Hepatocyte (in vitro differentiated cells): Measurements from ENCODE around the gene ANO4. TPM values are rescaled to one million over a fixed set of nuclear protein-coding genes. Genes with fewer than 3 reads are reported as not detected.
"Not testable (repeated sequence)": the region's sequence is repeated elsewhere in the genome, so short reads cannot be mapped to it uniquely, and the experiment has no call there.

Experiments
- DNase-seq: peaks from one replicate; pipeline ENCODE4 v3.0.0-alpha.2; 2016; ENCODE audit warnings: low spot score
- H2AFZ ChIP-seq: fragments of 200-600 bp; sonication (generic); 2 replicates; pipeline ENCODE4 v1.6.0; 2016; ENCODE audit warnings: antibody characterized with exemption, mild to moderate bottlenecking
- H3K27ac ChIP-seq: fragments of 200-600 bp; sonication (generic); 2 replicates; pipeline ENCODE4 v1.5.1; 2016; ENCODE audit warnings: mild to moderate bottlenecking
- H3K27me3 ChIP-seq: fragments of 200-600 bp; sonication (generic); 2 replicates; pipeline ENCODE4 v1.6.1; 2016
- H3K36me3 ChIP-seq: fragments of 200-600 bp; sonication (generic); replicated peaks from 2 replicates; pipeline ENCODE4 v1.5.1; 2016; ENCODE audit warnings: low read depth; ENCODE audit not compliant: insufficient read depth
- H3K4me1 ChIP-seq: fragments of 200-600 bp; sonication (generic); 2 replicates; pipeline ENCODE4 v1.5.1; 2016; ENCODE audit warnings: mild to moderate bottlenecking, moderate library complexity; ENCODE audit not compliant: insufficient read depth
- H3K4me2 ChIP-seq: fragments of 200-600 bp; sonication (generic); 2 replicates; pipeline ENCODE4 v1.6.0; 2016
- H3K4me3 ChIP-seq: fragments of 200-600 bp; sonication (generic); 2 replicates; pipeline ENCODE4 v1.5.1; 2016; ENCODE audit warnings: mild to moderate bottlenecking
- H3K79me2 ChIP-seq: fragments of 200-600 bp; sonication (generic); 2 replicates; pipeline ENCODE4 v1.6.0; 2017; ENCODE audit warnings: mild to moderate bottlenecking
- H3K9me2 ChIP-seq: fragments of 200-600 bp; sonication (generic); replicated peaks from 2 replicates; pipeline ENCODE4 v1.6.0; 2017; ENCODE audit warnings: mild to moderate bottlenecking; ENCODE audit not compliant: insufficient read depth
- H3K9me3 ChIP-seq: fragments of 200-600 bp; sonication (generic); 2 replicates; pipeline ENCODE4 v1.5.1; 2016; ENCODE audit warnings: low read depth, mild to moderate bottlenecking
- H4K20me1 ChIP-seq: fragments of 200-600 bp; sonication (generic); 2 replicates; pipeline ENCODE4 v1.6.0; 2016; ENCODE audit warnings: mild to moderate bottlenecking; ENCODE audit not compliant: insufficient read depth, poor library complexity, severe bottlenecking
- CTCF ChIP-seq: fragments of 200-600 bp; sonication (generic); IDR thresholded peaks from 2 replicates; pipeline ENCODE4 v1.5.1; 2016; ENCODE audit warnings: antibody characterized with exemption, mild to moderate bottlenecking; ENCODE audit not compliant: poor library complexity
- EZH2 ChIP-seq: fragments of 200-600 bp; sonication (generic); IDR thresholded peaks from 2 replicates; pipeline ENCODE4 v1.6.1; 2016; ENCODE audit warnings: antibody characterized with exemption, mild to moderate bottlenecking, borderline replicate concordance
- EZH2phosphoT487 ChIP-seq: fragments of 200-600 bp; sonication (generic); IDR thresholded peaks from one replicate; pipeline ENCODE4 v1.6.1; 2018; ENCODE audit warnings: antibody characterized with exemption, mild to moderate bottlenecking, low read depth, moderate library complexity; ENCODE audit not compliant: unreplicated experiment, severe bottlenecking
- WGBS: methylation state at CpG from one replicate; pipeline ENCODE4 v1.1.6; 2016; ENCODE audit warnings: low lambda C conversion rate; ENCODE audit errors: missing lambda C conversion rate; 5-methylcytosine and 5-hydroxymethylcytosine counted together
- polyA plus RNA-seq: library from polyadenylated mRNA; unstranded; fragments of >200 nt; fragmentation: Nextera tagmentation; extraction: Ambion mirVana; gene quantifications from 2 replicates; pipeline ENCODE4 v1.2.1, GENCODE V29; 2016
- total RNA-seq: library from RNA; depleted of rRNA; stranded (reverse); fragments of >200 nt; gene quantifications from 2 replicates; pipeline ENCODE4 v1.2.3, GENCODE V29; 2014

The ANO4 gene
- total and polyA plus RNA-seq, 2 experiments from 2014 or later, result 1.6 to 2.3 TPM

DNA sequence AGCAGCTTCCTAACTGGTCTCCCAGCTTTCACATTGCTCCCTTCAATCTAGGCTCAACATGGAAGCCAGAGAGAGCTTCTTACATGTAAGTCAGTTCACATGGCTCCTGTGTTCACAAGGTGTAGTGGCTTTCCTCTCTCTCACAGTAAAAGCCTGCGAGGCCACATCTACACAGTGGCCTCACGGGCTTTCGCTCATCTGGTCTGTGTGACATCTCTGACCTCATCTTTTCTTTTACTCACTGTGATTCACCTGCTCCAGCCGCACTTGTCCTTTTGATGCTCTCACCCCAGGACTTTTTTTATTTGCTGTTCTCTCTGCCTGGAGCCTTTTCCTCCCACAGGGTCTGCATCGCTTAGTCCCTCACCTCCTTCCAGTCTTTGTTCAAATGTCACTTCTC lies 293.3 kb downstream of the ANO4 start:
- Histone ChIP-seq H3K4me1 (no peaks in the 10 kb centered on the region), H2AFZ (no peak overlapping the region), H3K4me3 (no peak overlapping the region), H3K79me2 (no peaks in the 10 kb centered on the region), H3K36me3 (no peaks in the 10 kb centered on the region), H3K9me2 (no peaks in the 10 kb centered on the region), H3K9me3 (no peaks in the 10 kb centered on the region), H3K27me3 (no peaks in the 10 kb centered on the region), H3K27ac (no peak overlapping the region), H4K20me1 (no peaks in the 10 kb centered on the region), H3K4me2 (no peak overlapping the region)
- TF ChIP-seq EZH2 (no peak), EZH2phosphoT487 (no peak)
- DNase-seq, result no peak
- WGBS, result 70% methylated on average over 5 of the region's 5 CpGs

- Histone ChIP-seq H3K79me2 (no peaks in the 10 kb centered on the region), H3K4me3 (no peak overlapping the region), H2AFZ (no peak overlapping the region), H3K36me3 (no peaks in the 10 kb centered on the region), H3K9me2 (no peaks in the 10 kb centered on the region), H3K4me2 (no peak overlapping the region), H3K27me3 (no peaks in the 10 kb centered on the region), H3K9me3 (no peaks in the 10 kb centered on the region), H3K27ac (no peak overlapping the region), H4K20me1 (no peaks in the 10 kb centered on the region), H3K4me1 (no peaks in the 10 kb centered on the region)
- 83% methylated on average over 3 of the region's 3 CpGs for WGBS
- TF ChIP-seq EZH2, result no peak
- no peak for TF ChIP-seq CTCF
- TF ChIP-seq EZH2phosphoT487, result no peak
- no peak for DNase-seq
Observed at GRCh38 chr12:101089271-101089670, 294.7 kb downstream of the ANO4 start.

GRCh38 chr12:101090222-101090621 lies 295.6 kb downstream of the ANO4 start:
- not testable (repeated sequence) for H3K9me2 ChIP-seq, H4K20me1 ChIP-seq, H3K27me3 ChIP-seq, H3K4me2 ChIP-seq, H3K9me3 ChIP-seq, H2AFZ ChIP-seq, DNase-seq, H3K4me1 ChIP-seq, H3K4me3 ChIP-seq, H3K27ac ChIP-seq, H3K36me3 ChIP-seq, H3K79me2 ChIP-seq
- 93% methylated on average over 4 of the region's 4 CpGs for WGBS

DNA sequence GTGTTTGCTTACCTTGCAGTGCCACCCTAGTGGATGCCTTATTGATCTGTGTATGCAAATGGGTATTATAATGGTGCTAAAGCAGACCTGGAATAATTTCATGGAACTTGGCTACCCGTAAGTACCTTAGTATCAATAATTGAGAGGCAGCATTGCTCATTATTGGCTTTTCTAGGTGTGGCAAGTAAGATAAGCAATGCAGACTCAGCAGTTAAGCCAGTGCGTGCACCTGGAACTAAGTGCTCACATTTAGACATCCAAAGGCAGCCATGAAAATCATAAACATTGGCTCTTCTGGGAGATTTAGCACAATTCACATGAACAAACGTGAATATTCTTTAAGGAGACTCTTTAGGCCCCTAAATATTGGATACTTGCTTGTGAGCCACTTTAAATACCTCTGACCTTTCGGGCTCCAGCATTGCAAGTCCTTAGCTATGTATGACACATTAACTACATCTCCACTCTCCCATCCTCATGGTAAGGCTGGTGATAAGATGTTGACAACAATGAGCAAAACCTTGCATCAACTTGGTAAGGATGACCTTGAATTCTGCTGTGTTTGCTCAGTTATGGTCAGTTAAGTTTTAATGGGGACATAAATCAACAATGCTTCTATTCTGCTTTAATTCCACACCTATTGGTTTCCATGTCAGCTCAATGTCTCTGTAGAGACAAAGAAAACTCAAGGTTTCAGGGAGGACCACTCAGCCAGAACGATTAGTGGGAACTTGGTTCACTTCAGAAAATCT lies 303.4 kb downstream of the ANO4 start:
- TF ChIP-seq EZH2, result no peak
- no peak for TF ChIP-seq EZH2phosphoT487
- no peak for TF ChIP-seq CTCF
- Histone ChIP-seq H3K36me3 (no peaks in the 10 kb centered on the region), H3K9me3 (no peaks in the 10 kb centered on the region), H3K4me1 (no peaks in the 10 kb centered on the region), H3K79me2 (no peaks in the 10 kb centered on the region), H2AFZ (no peak overlapping the region), H3K27ac (peak overlapping the region; percentile 25), H3K9me2 (no peaks in the 10 kb centered on the region), H3K27me3 (no peaks in the 10 kb centered on the region), H3K4me2 (no peak overlapping the region), H4K20me1 (no peaks in the 10 kb centered on the region), H3K4me3 (no peak overlapping the region)
- DNase-seq, result no peak
- WGBS, result 75% methylated on average over 5 of the region's 5 CpGs
